SK-N-SH (cell line): Measurements from ENCODE around the gene SLC8A2. TPM values are rescaled to one million over a fixed set of nuclear protein-coding genes. Genes with fewer than 3 reads are reported as not detected.

ENCODE experiments used
- CTCF ChIA-PET: fragments of 300-600, 350-600 bp; formaldehyde crosslinking; extraction: SDS; loops from one replicate; lab custom pipeline; 2021; lab: Yijun Ruan, JAX
- POLR2A ChIA-PET: fragments of 350-600 bp; sonication (Branson Sonifier 250); formaldehyde crosslinking; extraction: SDS; loops from one replicate; lab custom pipeline; 2020; ENCODE audit warnings: antibody characterized with exemption, inconsistent platforms; lab: Yijun Ruan, JAX
- DNase-seq: peaks from one replicate; pipeline ENCODE4 v3.0.0; 2012
- H2AFZ ChIP-seq: fragments of 200-600 bp; sonication (generic); 2 replicates; pipeline ENCODE4 v1.8.1; 2016; ENCODE audit warnings: antibody characterized with exemption, mild to moderate bottlenecking, low read depth
- H3F3A ChIP-seq: fragments of 200-600 bp; sonication (generic); replicated peaks from 2 replicates; pipeline ENCODE3; 2016; ENCODE audit warnings: antibody characterized with exemption, mild to moderate bottlenecking; ENCODE audit not compliant: insufficient read depth
- H3K27ac ChIP-seq, 2 experiments: fragments of 200-500 bp in 1 of 2; fragments of 200-600 bp in 1 of 2; sonication (Bioruptor generic) in 1 of 2; sonication (generic), shearing (Covaris generic) in 1 of 2; 2 replicates each; pipeline versions ENCODE4 v1.5.1 to v1.6.1; 2014 to 2016; ENCODE audit warnings: low read depth in 2 of 2, inconsistent platforms in 1 of 2, low read length in 1 of 2, mild to moderate bottlenecking in 1 of 2, mixed read lengths in 1 of 2
- H3K27me3 ChIP-seq: fragments of 200-600 bp; sonication (generic), shearing (Covaris generic); 2 replicates; pipeline ENCODE4 v1.6.1; 2016; ENCODE audit warnings: mixed run types; ENCODE audit not compliant: insufficient read depth
- H3K36me3 ChIP-seq, 2 experiments: fragments of 200-500 bp in 1 of 2; fragments of 200-600 bp in 1 of 2; sonication (Bioruptor generic) in 1 of 2; sonication (generic) in 1 of 2; replicated peaks in 1 of 2; 2 replicates each; pipeline versions ENCODE3 to v1.5.1; 2014 to 2016; ENCODE audit warnings: low read length in 1 of 2, mild to moderate bottlenecking in 1 of 2; ENCODE audit not compliant: insufficient read depth in 2 of 2, control insufficient read depth in 1 of 2
- H3K4me1 ChIP-seq, 2 experiments: fragments of 200-500 bp in 1 of 2; fragments of 200-600 bp in 1 of 2; sonication (Bioruptor generic) in 1 of 2; sonication (generic), shearing (Covaris generic) in 1 of 2; 2 replicates each; pipeline versions ENCODE4 v1.5.1 to v1.6.1; 2014 to 2016; ENCODE audit warnings: low read depth in 1 of 2, low read length in 1 of 2, mixed run types in 1 of 2; ENCODE audit not compliant: insufficient read depth in 2 of 2, control insufficient read depth in 1 of 2
- H3K4me2 ChIP-seq: fragments of 200-600 bp; sonication (generic), shearing (Covaris generic); 2 replicates; pipeline ENCODE4 v1.6.1; 2017; ENCODE audit warnings: mixed run types
- H3K4me3 ChIP-seq, 2 experiments: fragments of 200-500 bp in 1 of 2; fragments of 200-600 bp in 1 of 2; sonication (Bioruptor generic) in 1 of 2; sonication (generic), shearing (Covaris generic) in 1 of 2; 2 replicates each; pipeline versions ENCODE4 v1.5.1 to v1.8.1; 2014 to 2016; ENCODE audit warnings: low read depth in 2 of 2, inconsistent platforms in 1 of 2, low read length in 1 of 2, mild to moderate bottlenecking in 1 of 2, mixed read lengths in 1 of 2, moderate library complexity in 1 of 2
- H3K79me2 ChIP-seq: fragments of 200-600 bp; sonication (generic); 2 replicates; pipeline ENCODE4 v1.8.1; 2017; ENCODE audit warnings: mild to moderate bottlenecking; ENCODE audit not compliant: insufficient read depth
- H3K9ac ChIP-seq: fragments of 200-600 bp; sonication (generic); 2 replicates; pipeline ENCODE4 v1.6.1; 2017; ENCODE audit warnings: mixed run types
- H3K9me2 ChIP-seq: fragments of 200-600 bp; sonication (generic); 2 replicates; pipeline ENCODE4 v1.6.1; 2017; ENCODE audit warnings: mixed run types
- H3K9me3 ChIP-seq: fragments of 200-600 bp; sonication (generic); 2 replicates; pipeline ENCODE4 v1.6.1; 2017; ENCODE audit warnings: mixed run types, mild to moderate bottlenecking, moderate library complexity
- H4K20me1 ChIP-seq: fragments of 200-600 bp; sonication (generic); 2 replicates; pipeline ENCODE4 v1.6.1; 2017; ENCODE audit warnings: mild to moderate bottlenecking, mixed run types; ENCODE audit not compliant: insufficient read depth
- CHD2 ChIP-seq: fragments of 150-350 bp; IDR thresholded peaks from 2 replicates; pipeline ENCODE4 v1.6.1; 2018; ENCODE audit warnings: low read length; ENCODE audit not compliant: partially characterized antibody
- ELF1 ChIP-seq: IDR thresholded peaks from 2 replicates; pipeline ENCODE4 v1.4.0; 2012
- EP300 ChIP-seq, 2 experiments: IDR thresholded peaks; 2 replicates each; pipeline versions ENCODE4 v1.4.0 to v1.6.1; 2012; ENCODE audit warnings: borderline replicate concordance in 1 of 2, low read depth in 1 of 2, low read length in 1 of 2
- EZH2phosphoT487 ChIP-seq: fragments of 200-600 bp; sonication (generic); IDR thresholded peaks from 2 replicates; pipeline ENCODE4 v1.6.1; 2017; ENCODE audit warnings: low read depth, mixed run types, mild to moderate bottlenecking, antibody characterized with exemption, moderate library complexity, borderline replicate concordance
- FOXJ3 ChIP-seq: sonication (generic); formaldehyde crosslinking; IDR thresholded peaks from 2 replicates; pipeline ENCODE4 v1.5.1; 2020; ENCODE audit warnings: mild to moderate bottlenecking, missing genetic modification reagents
- FOXM1 ChIP-seq: IDR thresholded peaks from 2 replicates; pipeline ENCODE4 v1.4.0; 2012; ENCODE audit warnings: low read depth, mild to moderate bottlenecking
- GABPA ChIP-seq: IDR thresholded peaks from 2 replicates; pipeline ENCODE4 v1.4.0; 2012; ENCODE audit warnings: low read depth, mild to moderate bottlenecking
- MAX ChIP-seq: IDR thresholded peaks from 2 replicates; pipeline ENCODE4 v1.4.0; 2012; ENCODE audit warnings: low read depth
- MEF2A ChIP-seq: IDR thresholded peaks from 2 replicates; pipeline ENCODE4 v1.4.0; 2012; ENCODE audit warnings: low read depth, borderline replicate concordance
- MXI1 ChIP-seq: IDR thresholded peaks from 2 replicates; pipeline ENCODE4 v1.6.1; 2012; ENCODE audit warnings: mild to moderate bottlenecking, low read depth, low read length, improper control_type of control experiment
- NFIC ChIP-seq: IDR thresholded peaks from 2 replicates; pipeline ENCODE4 v1.4.0; 2012; ENCODE audit warnings: borderline replicate concordance
- NRF1 ChIP-seq: IDR thresholded peaks from 2 replicates; pipeline ENCODE4 v1.6.1; 2012; ENCODE audit warnings: low read depth, mild to moderate bottlenecking, low read length
- POLR2AphosphoS5 ChIP-seq: IDR thresholded peaks from 2 replicates; pipeline ENCODE4 v1.6.1; 2012; ENCODE audit warnings: low read depth, low read length
- RAD21 ChIP-seq: IDR thresholded peaks from 2 replicates; pipeline ENCODE4 v1.6.1; 2012; ENCODE audit warnings: mild to moderate bottlenecking, low read length
- RCOR1 ChIP-seq: fragments of 150-350 bp; IDR thresholded peaks from 2 replicates; pipeline ENCODE4 v1.6.1; 2017; ENCODE audit warnings: antibody characterized with exemption, low read length
- RFX5 ChIP-seq: IDR thresholded peaks from 2 replicates; pipeline ENCODE4 v1.6.1; 2012; ENCODE audit warnings: mild to moderate bottlenecking, improper control_type of control experiment, low read length
- RXRA ChIP-seq: IDR thresholded peaks from 2 replicates; pipeline ENCODE4 v1.4.0; 2012; ENCODE audit warnings: low read depth, mild to moderate bottlenecking, borderline replicate concordance
- SIN3A ChIP-seq: IDR thresholded peaks from 2 replicates; pipeline ENCODE4 v1.6.1; 2012; ENCODE audit warnings: low read depth, mild to moderate bottlenecking, low read length, moderate library complexity, borderline replicate concordance
- SMC3 ChIP-seq: IDR thresholded peaks from 2 replicates; pipeline ENCODE4 v1.6.1; 2012; ENCODE audit warnings: low read depth, low read length, improper control_type of control experiment
- TAF1 ChIP-seq: IDR thresholded peaks from 2 replicates; pipeline ENCODE4 v1.6.1; 2012; ENCODE audit warnings: low read depth, mild to moderate bottlenecking, low read length, moderate library complexity, borderline replicate concordance
- TCF12 ChIP-seq: IDR thresholded peaks from 2 replicates; pipeline ENCODE4 v1.4.0; 2012
- TEAD4 ChIP-seq: IDR thresholded peaks from 2 replicates; pipeline ENCODE4 v1.4.0; 2012; ENCODE audit warnings: mild to moderate bottlenecking, borderline replicate concordance; ENCODE audit not compliant: insufficient read depth
- YY1 ChIP-seq: IDR thresholded peaks from 2 replicates; pipeline ENCODE4 v1.4.0; 2012; ENCODE audit warnings: low read depth, mild to moderate bottlenecking
- WGBS: methylation state at CpG from one replicate; pipeline ENCODE4 v1.1.6; 2017; ENCODE audit warnings: low lambda C conversion rate; 5-methylcytosine and 5-hydroxymethylcytosine counted together
- polyA plus RNA-seq, 3 experiments: library from polyadenylated mRNA; depleted of rRNA; stranded (reverse); fragments of >200 nt; gene quantifications; 2 replicates each; pipeline ENCODE4 v1.2.3, GENCODE V29; 2012
- TF ChIP-seq, protein P1 (sequence below): fragments of 150-350 bp; IDR thresholded peaks from 2 replicates; pipeline ENCODE4 v1.6.1; 2017; ENCODE audit warnings: antibody characterized with exemption, low read length, low read depth, borderline replicate concordance
- TF ChIP-seq, protein P2 (sequence below): IDR thresholded peaks from 2 replicates; pipeline ENCODE4; 2012
- TF ChIP-seq, protein P3 (sequence below): IDR thresholded peaks from 2 replicates; pipeline ENCODE4 v1.4.0; 2012; ENCODE audit warnings: low read depth, borderline replicate concordance
- TF ChIP-seq, protein P4 (sequence below): fragments of 150-350 bp; IDR thresholded peaks from 2 replicates; pipeline ENCODE4 v1.6.1; 2016; ENCODE audit warnings: mild to moderate bottlenecking, low read depth, low read length

SLC8A2 gene
- polyA plus RNA-seq, 1 of the 3 experiments (the other 2 are of a cell fraction) = 0.58 TPM

DNA sequence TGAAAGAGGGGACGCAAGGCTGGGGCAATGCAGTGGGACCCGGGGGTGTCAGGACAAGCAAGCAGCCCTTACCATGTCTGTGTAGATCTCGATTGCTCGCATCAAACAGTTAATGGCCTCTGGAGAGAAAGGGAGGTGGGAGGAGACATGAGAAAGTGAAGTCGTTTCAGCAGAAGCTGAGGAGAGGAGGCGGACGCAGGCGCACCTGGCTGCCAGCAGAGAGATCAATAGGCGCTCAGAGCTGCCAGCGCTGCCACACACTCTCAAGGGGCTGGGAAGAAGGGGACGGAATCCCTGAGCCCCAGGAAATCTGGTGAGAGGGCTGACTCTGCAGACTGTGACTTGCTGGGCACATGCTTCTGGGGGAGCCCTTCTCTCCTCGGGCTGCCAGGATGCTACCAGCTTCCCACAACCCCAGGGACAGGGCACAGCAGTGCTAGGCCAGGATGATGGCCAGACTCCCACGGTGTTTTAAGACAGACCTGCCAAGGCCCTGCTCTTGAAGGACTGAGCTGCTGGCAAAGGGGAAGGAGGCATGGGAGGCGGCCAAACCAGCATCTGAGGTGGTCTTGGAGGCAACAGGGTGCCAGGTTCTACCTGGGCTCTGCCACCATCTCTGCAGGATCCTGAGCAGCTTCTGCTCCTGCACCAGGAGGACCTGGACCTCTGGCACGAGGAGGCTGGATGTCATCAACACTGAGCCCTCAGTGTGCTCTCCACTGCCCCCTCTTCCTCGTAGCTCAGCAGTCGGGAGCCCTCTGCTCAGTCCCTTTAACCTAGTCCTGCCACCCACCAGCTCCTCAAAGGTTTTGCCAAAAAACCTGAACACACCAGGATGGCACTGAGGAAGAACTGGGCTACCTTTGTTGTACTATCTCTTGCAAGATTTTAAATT, 24.0 kb upstream of the SLC8A2 start (continued):
- TF ChIP-seq RXRA = no peak
- no peak for TF ChIP-seq MAX

DNA sequence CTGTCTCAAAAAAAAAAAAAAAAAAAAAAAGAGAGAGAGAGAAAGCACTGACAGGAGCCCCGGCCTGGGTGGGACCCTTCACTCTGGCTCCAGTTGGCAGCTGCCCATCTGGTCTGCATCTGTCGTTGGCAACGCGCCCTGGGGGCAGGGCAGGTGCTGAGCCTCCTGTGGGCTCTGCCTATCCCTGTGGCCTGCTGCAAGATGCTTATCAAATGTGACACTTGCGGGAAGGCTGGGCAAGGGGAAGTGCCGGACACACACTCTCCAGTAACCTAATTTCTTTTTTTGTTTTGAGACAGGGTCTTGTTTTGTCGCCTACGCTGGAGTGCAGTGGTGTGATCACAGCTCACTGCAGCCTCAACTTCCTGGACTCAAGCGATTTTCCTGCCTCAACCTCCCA, 23.0 kb upstream of the SLC8A2 start:
- Histone ChIP-seq H3K9ac (no peak overlapping the region), H3K27me3 (no peaks in the 10 kb centered on the region), H3K27ac (peak overlapping the region in 1 of 2 experiments; percentile 84; a peak in 2 of 4 replicates), H3F3A (no peaks in the 10 kb centered on the region), H3K79me2 (no peaks in the 10 kb centered on the region), H3K4me3 (no peak overlapping the region), H3K4me2 (no peak overlapping the region), H3K4me1 (peaks cover 0 to 82% of the 10 kb centered on the region in 2 experiments; a peak in 1 of 4 replicates), H2AFZ (no peak overlapping the region), H3K9me3 (no peaks in the 10 kb centered on the region), H3K36me3 (peaks cover 0 to 26% of the 10 kb centered on the region in 2 experiments), H4K20me1 (no peaks in the 10 kb centered on the region), H3K9me2 (no peaks in the 10 kb centered on the region)
- 48% methylated on average over 9 of the region's 9 CpGs for WGBS
- ChIA-PET POLR2A (interaction anchor here (2.6 kb wide), 1 partner anchor 10 kb away, joined by 17 read pairs; the partner anchor contains the start of gene KPTN), CTCF (interaction anchor here (1.4 to 6.5 kb wide), 6 partner anchors 10 to 58 kb away, joined by 3 to 52 read pairs (median 19); partner anchors contain the start of genes KPTN, NAPA and SLC8A2)
- peak; percentile 98 for DNase-seq
- TF ChIP-seq TCF12 = peak; percentile 59
- TF ChIP-seq, protein P1, sequence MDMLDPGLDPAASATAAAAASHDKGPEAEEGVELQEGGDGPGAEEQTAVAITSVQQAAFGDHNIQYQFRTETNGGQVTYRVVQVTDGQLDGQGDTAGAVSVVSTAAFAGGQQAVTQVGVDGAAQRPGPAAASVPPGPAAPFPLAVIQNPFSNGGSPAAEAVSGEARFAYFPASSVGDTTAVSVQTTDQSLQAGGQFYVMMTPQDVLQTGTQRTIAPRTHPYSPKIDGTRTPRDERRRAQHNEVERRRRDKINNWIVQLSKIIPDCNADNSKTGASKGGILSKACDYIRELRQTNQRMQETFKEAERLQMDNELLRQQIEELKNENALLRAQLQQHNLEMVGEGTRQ = no peak
- TF ChIP-seq NFIC = peak; percentile 32; the same call in 1 of the 2 replicates
- no peak; the same call in 1 of the 2 replicates for TF ChIP-seq MXI1
- no peak for TF ChIP-seq POLR2AphosphoS5
- TF ChIP-seq NRF1 = no peak
- TF ChIP-seq, protein P2, sequence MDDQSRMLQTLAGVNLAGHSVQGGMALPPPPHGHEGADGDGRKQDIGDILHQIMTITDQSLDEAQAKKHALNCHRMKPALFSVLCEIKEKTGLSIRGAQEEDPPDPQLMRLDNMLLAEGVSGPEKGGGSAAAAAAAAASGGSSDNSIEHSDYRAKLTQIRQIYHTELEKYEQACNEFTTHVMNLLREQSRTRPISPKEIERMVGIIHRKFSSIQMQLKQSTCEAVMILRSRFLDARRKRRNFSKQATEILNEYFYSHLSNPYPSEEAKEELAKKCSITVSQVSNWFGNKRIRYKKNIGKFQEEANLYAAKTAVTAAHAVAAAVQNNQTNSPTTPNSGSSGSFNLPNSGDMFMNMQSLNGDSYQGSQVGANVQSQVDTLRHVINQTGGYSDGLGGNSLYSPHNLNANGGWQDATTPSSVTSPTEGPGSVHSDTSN = peak; percentile 25; the same call in 1 of the 2 replicates
- TF ChIP-seq RCOR1 = peak; percentile 92
- peak in 1 of 2 experiments; percentile 65; a peak in 1 of 4 replicates for TF ChIP-seq EP300 (IDR thresholded peaks at IDR 0.05; ENCODE audit: borderline replicate concordance in 1 of 2, low read depth in 1 of 2, low read length in 1 of 2)
- no peak for TF ChIP-seq ELF1
- peak; percentile 80 for TF ChIP-seq CHD2
- TF ChIP-seq RXRA = no peak
- TF ChIP-seq SIN3A = no peak
- peak; percentile 83; the same call in 1 of the 2 replicates for TF ChIP-seq FOXJ3 (CRISPR knock-in tag)
- TF ChIP-seq, protein P3, sequence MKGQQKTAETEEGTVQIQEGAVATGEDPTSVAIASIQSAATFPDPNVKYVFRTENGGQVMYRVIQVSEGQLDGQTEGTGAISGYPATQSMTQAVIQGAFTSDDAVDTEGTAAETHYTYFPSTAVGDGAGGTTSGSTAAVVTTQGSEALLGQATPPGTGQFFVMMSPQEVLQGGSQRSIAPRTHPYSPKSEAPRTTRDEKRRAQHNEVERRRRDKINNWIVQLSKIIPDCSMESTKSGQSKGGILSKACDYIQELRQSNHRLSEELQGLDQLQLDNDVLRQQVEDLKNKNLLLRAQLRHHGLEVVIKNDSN = no peak
- no peak for TF ChIP-seq MAX
- TF ChIP-seq EZH2phosphoT487 = no peak
- TF ChIP-seq RFX5 = no peak
- TF ChIP-seq FOXM1 = no peak
- no peak for TF ChIP-seq RAD21
- TF ChIP-seq YY1 = no peak
- TF ChIP-seq MEF2A = no peak
- no peak for TF ChIP-seq TEAD4
- TF ChIP-seq, protein P4, sequence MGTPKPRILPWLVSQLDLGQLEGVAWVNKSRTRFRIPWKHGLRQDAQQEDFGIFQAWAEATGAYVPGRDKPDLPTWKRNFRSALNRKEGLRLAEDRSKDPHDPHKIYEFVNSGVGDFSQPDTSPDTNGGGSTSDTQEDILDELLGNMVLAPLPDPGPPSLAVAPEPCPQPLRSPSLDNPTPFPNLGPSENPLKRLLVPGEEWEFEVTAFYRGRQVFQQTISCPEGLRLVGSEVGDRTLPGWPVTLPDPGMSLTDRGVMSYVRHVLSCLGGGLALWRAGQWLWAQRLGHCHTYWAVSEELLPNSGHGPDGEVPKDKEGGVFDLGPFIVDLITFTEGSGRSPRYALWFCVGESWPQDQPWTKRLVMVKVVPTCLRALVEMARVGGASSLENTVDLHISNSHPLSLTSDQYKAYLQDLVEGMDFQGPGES = no peak
- no peak for TF ChIP-seq GABPA
- TF ChIP-seq TAF1 = no peak
- no peak for TF ChIP-seq SMC3
